ENCODE data around the gene MOB1A. TPM values are rescaled to one million over a fixed set of nuclear protein-coding genes. Genes with fewer than 3 reads are reported as not detected.
A peak's percentile ranks its signal among the peaks of the same experiment; 100 is the strongest.

The MOB1A gene
- total RNA-seq, 1 experiment from 2014 or later, result 95.1 TPM

DNA sequence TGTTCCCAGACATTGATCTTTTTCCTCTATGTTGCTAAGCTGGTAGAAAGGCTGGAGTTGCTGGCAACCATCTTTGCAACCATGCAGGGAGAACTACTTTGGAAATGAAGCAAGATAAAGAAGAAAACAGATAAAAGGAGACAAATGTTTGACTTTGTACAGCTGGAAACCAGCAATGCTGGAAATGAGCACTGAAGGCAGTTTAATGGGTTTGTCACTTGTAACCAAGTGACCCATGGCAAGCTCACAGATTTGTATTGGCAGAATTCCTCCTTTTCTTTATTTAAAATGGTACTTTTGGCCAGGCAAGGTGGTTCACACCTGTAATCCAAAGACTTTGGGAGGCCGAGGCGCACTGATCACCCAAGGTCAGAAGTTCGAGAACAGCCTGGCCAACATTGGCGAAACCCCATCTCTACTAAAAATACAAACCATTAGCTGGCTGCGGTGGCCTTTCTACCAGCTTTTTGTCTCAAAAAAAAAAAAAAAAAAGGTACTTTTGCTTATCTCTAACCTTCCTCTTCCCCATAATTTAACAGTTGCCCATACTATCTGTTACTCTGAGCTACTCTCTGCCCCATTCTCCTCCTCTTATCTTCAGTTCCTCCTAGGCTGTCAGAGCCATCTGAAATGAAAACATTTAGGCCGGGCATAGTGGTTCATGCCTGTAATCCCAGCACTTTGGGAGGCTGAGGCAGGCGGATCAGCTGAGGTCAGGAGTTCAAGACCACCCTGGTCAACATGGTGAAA lies 28.9 kb downstream of the MOB1A start:
- H2BK12ac ChIP-seq (ENCODE audit: insufficient read length, low read depth, low read length), result no peak overlapping the region
- Mint-ChIP-seq H3K27ac (no peak overlapping the region), H3K4me1 (peaks cover 3 to 7% of the 10 kb centered on the region in 2 experiments; a peak in 2 of 4 replicates), H3K9me3 (no peaks in the 10 kb centered on the region), H3K36me3 (ENCODE audit: insufficient read depth in 1 of 3, low read depth in 3 of 3) (peaks cover 0 to 22% (median 20%) of the 10 kb centered on the region in 3 experiments; a peak in 6 of 7 replicates), H3K4me3 (peak overlapping the region; percentile 5 to 51; a peak in 4 of 5 replicates), H3K27me3 (ENCODE audit: low read depth) (no peaks in the 10 kb centered on the region)
- WGBS (ENCODE audit: extremely low coverage, insufficient read length, low lambda C conversion rate), result no CpG with 5 or more reads among the region's 7 CpGs
- H4K91ac ChIP-seq (ENCODE audit: insufficient read length, low read depth, low read length), result no peak overlapping the region
- no peak overlapping the region for H2AK5ac ChIP-seq (ENCODE audit: insufficient read length, low read length)
- no peak overlapping the region for H2BK20ac ChIP-seq (ENCODE audit: low read depth, low read length, poor library complexity, severe bottlenecking)
- H4K20me1 ChIP-seq (ENCODE audit: control insufficient read depth, insufficient read depth, insufficient read length), result no peaks in the 10 kb centered on the region
- no peaks in the 10 kb centered on the region for H3K79me2 ChIP-seq (ENCODE audit: insufficient read depth, low read length)
- DNase-seq, result no peak
- H2BK5ac ChIP-seq (ENCODE audit: insufficient read length, low read length), result no peak overlapping the region
- no peak overlapping the region for H3T11ph ChIP-seq (ENCODE audit: low read length)
- no peak overlapping the region for H2AFZ ChIP-seq (ENCODE audit: low read length)
- peak overlapping the region; percentile 58 for H3K4me2 ChIP-seq (ENCODE audit: insufficient read depth, insufficient read length, low read length)
- no peak overlapping the region for H4K5ac ChIP-seq (ENCODE audit: insufficient read length, low read depth, low read length)
- no peak overlapping the region for H4K8ac ChIP-seq (replicated peaks; ENCODE audit: insufficient read length, low read depth, low read length)
- H2BK120ac ChIP-seq (ENCODE audit: low read depth, low read length, poor library complexity, severe bottlenecking), result no peak overlapping the region
- H3K27ac ChIP-seq (ENCODE audit: insufficient read length, low read depth, low read length), result no peak overlapping the region
- H3K18ac ChIP-seq (ENCODE audit: insufficient read length, low read depth, low read length), result no peak overlapping the region
- TF ChIP-seq, protein P1, sequence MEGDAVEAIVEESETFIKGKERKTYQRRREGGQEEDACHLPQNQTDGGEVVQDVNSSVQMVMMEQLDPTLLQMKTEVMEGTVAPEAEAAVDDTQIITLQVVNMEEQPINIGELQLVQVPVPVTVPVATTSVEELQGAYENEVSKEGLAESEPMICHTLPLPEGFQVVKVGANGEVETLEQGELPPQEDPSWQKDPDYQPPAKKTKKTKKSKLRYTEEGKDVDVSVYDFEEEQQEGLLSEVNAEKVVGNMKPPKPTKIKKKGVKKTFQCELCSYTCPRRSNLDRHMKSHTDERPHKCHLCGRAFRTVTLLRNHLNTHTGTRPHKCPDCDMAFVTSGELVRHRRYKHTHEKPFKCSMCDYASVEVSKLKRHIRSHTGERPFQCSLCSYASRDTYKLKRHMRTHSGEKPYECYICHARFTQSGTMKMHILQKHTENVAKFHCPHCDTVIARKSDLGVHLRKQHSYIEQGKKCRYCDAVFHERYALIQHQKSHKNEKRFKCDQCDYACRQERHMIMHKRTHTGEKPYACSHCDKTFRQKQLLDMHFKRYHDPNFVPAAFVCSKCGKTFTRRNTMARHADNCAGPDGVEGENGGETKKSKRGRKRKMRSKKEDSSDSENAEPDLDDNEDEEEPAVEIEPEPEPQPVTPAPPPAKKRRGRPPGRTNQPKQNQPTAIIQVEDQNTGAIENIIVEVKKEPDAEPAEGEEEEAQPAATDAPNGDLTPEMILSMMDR (conservative IDR thresholded peaks at IDR 0.05), result no peak
- no peak overlapping the region for H3K56ac ChIP-seq (ENCODE audit: insufficient read length, low read depth, low read length)
- no peak overlapping the region for H2BK15ac ChIP-seq (ENCODE audit: low read depth, low read length)
- H3K14ac ChIP-seq (ENCODE audit: insufficient read depth, low read length), result no peak overlapping the region
- H3K9ac ChIP-seq (ENCODE audit: extremely low read depth, insufficient read length, low read length), result no peak overlapping the region
- no peak overlapping the region for H3K4ac ChIP-seq (ENCODE audit: low read depth, low read length)
- no peaks in the 10 kb centered on the region for H3K4me1 ChIP-seq (ENCODE audit: insufficient read depth, low read length)
- H3K79me1 ChIP-seq (ENCODE audit: insufficient read depth, low read depth, low read length, poor library complexity, severe bottlenecking), result no peaks in the 10 kb centered on the region
- H3K23me2 ChIP-seq (ENCODE audit: insufficient read length, low read depth, low read length, poor library complexity, severe bottlenecking), result peaks cover 13% of the 10 kb centered on the region
- no peaks in the 10 kb centered on the region for H3K9me3 ChIP-seq (ENCODE audit: control insufficient read depth, low read depth, low read length)
- no peak overlapping the region for H3K23ac ChIP-seq (ENCODE audit: insufficient read length, low read depth, low read length)
- H3K27me3 ChIP-seq (ENCODE audit: insufficient read depth, low read length), result no peaks in the 10 kb centered on the region

Data from H9 (cell line).